GM06990 (cell line): ENCODE data around the gene OR2AG2.

Source experiments
- DNase-seq: peaks from one replicate; pipeline ENCODE4 v3.0.0-alpha.2; 2011; ENCODE audit not compliant: insufficient read length; ENCODE audit errors: extremely low read depth
- H3K27me3 ChIP-seq: replicated peaks from 2 replicates; pipeline ENCODE4 v1.6.0; 2011; ENCODE audit warnings: low read length; ENCODE audit not compliant: control insufficient read depth, insufficient read depth
- H3K36me3 ChIP-seq: 2 replicates; pipeline ENCODE4 v1.5.1; 2011; ENCODE audit warnings: low read length; ENCODE audit not compliant: control insufficient read depth, insufficient read depth
- H3K4me3 ChIP-seq: replicated peaks from 2 replicates; pipeline ENCODE4 v1.5.1; 2011; ENCODE audit warnings: low read depth, mild to moderate bottlenecking, control low read depth, low read length
- CTCF ChIP-seq: IDR thresholded peaks from 2 replicates; pipeline ENCODE4 v1.5.1; 2011; ENCODE audit warnings: low read length, control low read depth, mild to moderate bottlenecking, inconsistent platforms; ENCODE audit not compliant: insufficient read depth, poor library complexity, severe bottlenecking

Gene OR2AG2

DNA sequence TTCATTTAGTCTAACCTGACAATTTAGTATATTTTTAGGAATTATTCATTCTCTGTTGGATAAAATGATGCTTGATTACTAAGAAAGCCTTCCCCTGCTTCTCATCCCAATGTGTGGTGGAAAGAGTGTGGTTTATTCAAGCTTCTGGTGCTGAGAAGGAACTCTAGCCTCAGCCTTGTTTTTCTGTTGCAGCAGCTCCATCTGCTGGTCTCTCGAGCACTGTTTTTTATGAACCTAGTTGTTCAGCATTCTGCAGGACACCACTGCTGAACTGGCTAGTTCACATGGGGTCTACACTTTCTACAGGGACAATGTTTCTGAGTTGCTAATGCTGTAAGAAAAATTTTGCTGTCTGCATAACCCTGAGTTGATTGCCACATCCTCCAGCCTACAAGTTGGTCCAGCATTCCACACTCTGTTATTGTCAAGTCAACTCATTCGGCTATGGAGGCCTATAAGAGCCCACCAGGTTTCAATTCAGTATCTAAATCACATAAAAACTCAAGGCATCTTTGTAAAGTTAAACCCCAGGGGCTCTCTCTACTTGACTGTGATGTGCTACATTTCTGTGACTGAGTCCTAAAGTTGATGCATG, 14.3 kb downstream of the OR2AG2 start:
- peak; percentile 76 for TF ChIP-seq CTCF
- Histone ChIP-seq H3K36me3 (no peaks in the 10 kb centered on the region), H3K27me3 (no peaks in the 10 kb centered on the region), H3K4me3 (no peak overlapping the region)
- no peak for DNase-seq

DNA sequence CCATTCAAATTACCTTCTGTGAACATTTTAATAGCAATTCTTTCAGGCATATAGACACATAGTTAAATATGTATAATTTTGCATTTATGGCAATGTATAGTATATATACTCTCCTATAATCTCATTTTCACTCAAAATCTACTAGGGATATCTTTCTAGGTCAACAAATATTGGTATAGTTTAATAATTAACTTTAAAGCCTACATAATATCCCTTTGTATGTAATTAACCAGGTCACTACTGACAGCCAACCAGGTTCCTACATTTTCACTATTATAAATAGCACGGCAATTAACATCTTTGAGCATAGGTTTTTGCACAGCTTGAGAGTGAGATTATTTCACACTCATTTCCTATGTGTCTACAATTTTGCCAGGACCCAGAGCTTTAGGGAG, 15.8 kb downstream of the OR2AG2 start:
- no peak for TF ChIP-seq CTCF
- Histone ChIP-seq H3K4me3 (no peak overlapping the region), H3K27me3 (no peaks in the 10 kb centered on the region), H3K36me3 (no peaks in the 10 kb centered on the region)
- no peak for DNase-seq

DNA sequence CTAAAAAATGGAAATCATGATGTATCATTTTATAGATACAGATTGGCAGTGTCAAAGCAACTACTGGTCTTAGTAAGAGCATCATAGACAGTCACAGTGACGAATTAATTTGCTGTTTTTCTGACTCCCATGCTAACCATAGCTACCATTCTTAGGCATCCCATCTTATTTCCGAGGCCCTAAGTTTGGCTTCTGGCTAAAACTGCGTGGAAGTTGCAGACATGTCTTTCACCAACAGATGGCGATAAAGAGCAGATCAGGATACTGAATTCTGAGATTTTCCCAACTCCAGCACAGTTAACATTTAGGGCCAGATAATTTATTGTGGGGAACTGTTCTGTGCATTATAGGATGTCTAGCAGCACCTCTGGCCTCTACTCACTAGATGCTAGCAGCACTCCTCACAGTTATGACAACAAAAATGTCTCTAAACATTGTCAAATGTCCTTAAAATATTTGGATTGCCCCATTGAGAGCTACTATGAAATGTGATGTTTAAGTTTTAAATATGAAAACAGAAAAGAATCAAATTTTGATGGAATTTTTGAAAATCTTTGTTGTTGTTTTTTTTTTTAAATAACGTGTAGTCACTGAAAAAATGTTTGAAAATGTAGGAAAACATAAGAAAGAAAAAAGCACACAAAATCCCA, 16.3 kb downstream of the OR2AG2 start:
- TF ChIP-seq CTCF, result peak; percentile 84
- Histone ChIP-seq H3K36me3 (no peaks in the 10 kb centered on the region), H3K27me3 (no peaks in the 10 kb centered on the region), H3K4me3 (no peak overlapping the region)
- no peak for DNase-seq

DNA sequence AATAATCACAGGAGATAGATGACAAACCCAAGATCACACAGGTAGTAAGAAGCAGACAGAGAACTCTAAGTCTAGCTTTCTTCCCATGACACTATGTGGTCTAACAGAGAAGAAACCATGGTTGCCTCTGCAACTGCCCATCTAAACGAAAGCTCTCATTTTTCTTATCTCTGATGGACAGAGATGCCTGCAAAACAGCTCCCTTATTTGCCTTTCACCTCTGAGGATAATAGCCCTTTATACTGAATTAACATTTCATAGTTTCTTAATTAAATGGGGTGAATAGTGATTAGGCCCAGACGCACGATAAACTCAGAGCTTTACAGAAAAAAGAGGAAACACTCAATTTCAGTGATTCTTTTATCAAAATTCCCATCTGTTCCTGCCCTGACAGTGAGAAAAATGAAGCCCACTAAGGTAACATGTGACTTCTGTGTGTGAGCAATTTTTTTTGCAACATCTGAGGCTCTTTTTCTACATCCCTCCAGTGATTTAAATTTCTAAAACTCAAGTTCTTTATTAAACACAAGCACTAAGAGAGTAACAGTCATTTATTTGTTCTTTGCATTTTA, 24.6 kb downstream of the OR2AG2 start:
- no peaks in the 10 kb centered on the region for H3K27me3 ChIP-seq
- no peak overlapping the region for H3K4me3 ChIP-seq
- H3K36me3 ChIP-seq, result no peaks in the 10 kb centered on the region
- DNase-seq, result no peak
- no peak for TF ChIP-seq CTCF

- TF ChIP-seq CTCF, result no peak
- Histone ChIP-seq H3K36me3 (no peaks in the 10 kb centered on the region), H3K27me3 (no peaks in the 10 kb centered on the region), H3K4me3 (peak overlapping the region; percentile 82)
- no peak for DNase-seq
Measured at GRCh38 chr11:6746626-6747025, 25.1 kb downstream of the OR2AG2 start.
